HG02973 (cell line): Measurements from ENCODE around the gene ANKRD65.

ENCODE experiments used
- ATAC-seq: cut with Tn5 transposase; IDR thresholded peaks from one replicate; pipeline ENCODE4 v1.9.1; 2021; ENCODE audit warnings: moderate library complexity; ENCODE audit not compliant: unreplicated experiment

ANKRD65 gene

GRCh38 chr1:1442069-1442770 lies 21.1 kb upstream of the ANKRD65 start:
- no peak for ATAC-seq

DNA sequence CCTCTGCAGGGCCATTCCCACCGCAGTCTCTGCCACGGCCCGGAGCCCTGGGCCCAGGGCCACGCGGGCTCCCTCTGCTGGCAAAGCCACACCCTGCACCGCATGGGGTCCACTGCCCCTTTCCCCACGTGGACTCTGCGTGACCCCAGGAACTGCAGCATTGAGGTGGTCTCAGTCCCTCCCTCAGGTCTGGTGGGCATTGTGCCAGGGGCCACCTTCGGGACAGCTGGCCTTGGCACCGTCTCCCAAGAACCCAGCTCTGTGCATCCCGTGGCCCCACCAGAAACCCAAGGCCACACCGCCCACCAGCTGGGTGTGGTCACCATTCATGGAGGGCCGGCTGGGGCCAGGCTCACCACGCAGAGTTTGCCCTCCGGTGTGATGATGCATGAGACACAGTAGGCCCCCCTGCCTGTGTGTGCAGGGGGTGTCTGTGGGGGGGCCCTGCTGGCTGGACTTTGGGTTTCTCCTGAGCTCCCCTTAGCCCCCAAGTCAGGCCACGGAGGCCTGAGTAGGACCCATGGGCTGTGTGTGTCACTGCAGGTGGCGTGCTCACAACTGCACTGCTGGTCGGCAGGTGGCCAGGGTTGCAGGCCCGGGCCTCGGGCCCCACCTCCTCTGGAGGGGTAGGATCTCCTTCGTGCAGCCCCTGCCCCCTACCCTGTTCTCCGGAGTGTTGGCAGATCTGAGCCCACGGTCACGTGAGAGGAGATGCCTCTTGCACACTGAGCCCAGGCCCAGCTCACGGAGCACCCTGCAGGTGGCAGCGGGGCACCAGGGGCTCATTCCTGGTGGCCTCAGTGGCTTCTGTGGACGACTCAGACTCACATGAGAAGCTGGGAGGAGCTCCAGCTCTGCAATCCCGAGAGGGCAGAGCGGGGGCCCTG lies 20.2 kb upstream of the ANKRD65 start:
- peak; percentile 46 for ATAC-seq

GRCh38 chr1:1440262-1441001 lies 19.4 kb upstream of the ANKRD65 start:
- ATAC-seq: no peak

DNA sequence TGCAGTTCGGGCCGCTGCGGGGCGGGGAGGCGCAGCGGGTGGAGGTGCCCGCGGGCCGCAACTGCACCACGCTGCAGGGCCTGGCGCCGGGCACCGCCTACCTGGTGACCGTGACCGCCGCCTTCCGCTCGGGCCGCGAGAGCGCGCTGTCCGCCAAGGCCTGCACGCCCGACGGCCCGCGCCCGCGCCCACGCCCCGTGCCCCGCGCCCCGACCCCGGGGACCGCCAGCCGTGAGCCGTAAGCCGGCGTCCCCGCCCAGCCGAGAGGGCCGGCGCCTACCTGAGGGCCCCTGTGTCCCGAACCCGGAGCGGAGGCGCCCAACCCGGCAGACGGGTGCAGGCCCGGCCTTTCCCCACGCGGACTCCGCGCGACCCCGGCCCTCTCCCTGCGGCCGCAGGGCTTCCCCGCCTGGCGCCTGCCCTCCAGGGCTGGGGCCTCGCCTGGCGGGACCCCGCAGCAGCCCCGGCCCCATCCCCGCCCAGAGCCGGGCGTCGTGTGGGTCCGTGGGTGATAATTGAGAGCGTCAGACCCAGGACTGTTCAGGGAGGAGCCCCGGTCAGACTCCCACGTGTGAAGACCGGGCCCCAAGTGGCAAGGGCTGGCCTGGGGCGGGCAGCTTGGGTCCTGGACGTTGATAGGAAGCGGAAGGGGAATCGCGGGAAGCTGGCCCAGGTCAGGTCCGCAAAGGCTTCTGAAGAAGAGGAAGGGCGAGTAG lies 18.6 kb upstream of the ANKRD65 start:
- no peak for ATAC-seq

GRCh38 chr1:1438531-1439381 lies 17.7 kb upstream of the ANKRD65 start:
- no peak for ATAC-seq

DNA sequence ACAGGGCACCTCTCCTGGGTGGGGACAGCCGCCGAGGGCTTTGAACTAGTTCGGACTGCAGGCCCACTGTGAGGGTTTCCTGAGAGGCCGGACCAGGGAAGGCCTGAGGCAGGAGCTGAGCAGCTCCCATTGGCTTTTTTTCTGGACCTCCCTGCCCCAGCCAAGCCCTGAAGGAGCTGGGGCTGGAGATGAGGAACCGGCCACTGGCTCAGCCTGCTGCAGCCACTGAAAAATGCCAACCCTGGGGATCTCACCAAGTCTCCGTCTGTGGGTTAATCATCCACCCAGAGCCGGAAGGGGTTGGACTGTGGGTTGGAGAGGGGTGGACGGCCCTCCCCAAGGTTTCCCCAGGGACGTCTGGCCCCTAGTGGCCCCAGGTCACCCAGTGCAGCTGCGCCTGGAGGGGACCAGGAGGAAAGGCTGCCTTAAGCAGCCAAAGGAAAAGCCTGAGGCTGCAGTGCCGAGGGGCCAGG lies 16.9 kb upstream of the ANKRD65 start:
- ATAC-seq: no peak

GRCh38 chr1:1437033-1437903 lies 16.2 kb upstream of the ANKRD65 start:
- no peak for ATAC-seq

DNA sequence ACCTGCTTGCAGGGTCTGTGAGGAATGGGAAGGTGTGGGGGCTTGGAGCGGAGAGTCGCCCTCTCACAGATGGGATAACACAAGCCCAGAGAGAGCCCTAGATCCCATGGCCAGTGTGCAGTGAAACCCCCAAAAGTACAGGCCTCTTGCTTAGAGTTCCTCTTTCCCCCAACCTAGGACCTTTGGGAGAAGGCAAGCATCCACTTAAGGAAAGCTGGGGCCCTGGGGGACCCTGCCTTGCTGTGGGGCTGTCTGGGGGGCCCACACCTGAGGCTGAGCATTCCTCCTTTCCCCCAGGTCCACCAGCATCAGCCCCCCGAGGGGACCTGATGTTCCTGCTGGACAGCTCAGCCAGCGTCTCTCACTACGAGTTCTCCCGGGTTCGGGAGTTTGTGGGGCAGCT lies 15.6 kb upstream of the ANKRD65 start:
- no peak for ATAC-seq

DNA sequence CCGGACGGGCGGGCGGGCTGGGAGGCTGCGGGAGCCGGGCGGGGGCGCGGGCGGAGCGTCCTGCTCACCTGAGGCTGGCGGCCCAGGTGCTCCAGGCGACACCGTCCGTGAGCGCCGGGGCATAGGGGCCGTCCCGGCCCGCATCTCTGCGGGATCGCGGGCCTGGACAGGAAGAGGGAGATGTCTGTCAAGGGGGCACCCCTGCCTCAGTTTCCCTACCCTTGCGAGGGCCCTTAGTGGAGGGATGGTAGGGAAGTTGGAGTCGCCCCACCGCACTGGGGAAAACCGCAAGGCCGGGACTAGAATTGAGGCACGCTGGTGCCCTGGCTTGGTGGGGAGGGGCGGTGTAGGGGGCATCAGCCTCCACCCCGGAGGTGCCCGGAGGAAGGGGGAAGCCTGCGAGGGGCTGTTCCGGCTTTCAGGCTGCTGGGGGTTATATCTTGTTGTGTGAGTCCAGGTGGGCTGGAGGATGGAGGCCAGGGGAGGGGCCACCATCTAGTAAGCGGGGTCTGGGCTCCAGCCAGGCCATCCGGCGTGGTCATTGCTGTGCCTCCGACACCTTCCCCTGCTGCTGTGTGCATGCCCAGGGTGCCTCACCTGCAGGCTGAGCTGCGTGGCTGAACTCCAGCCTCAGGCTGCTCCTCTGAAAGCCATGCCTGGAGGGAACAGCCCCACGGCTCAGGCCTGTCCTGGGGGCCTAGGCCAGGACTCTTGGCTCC lies 15.0 kb upstream of the ANKRD65 start:
- no peak for ATAC-seq

DNA sequence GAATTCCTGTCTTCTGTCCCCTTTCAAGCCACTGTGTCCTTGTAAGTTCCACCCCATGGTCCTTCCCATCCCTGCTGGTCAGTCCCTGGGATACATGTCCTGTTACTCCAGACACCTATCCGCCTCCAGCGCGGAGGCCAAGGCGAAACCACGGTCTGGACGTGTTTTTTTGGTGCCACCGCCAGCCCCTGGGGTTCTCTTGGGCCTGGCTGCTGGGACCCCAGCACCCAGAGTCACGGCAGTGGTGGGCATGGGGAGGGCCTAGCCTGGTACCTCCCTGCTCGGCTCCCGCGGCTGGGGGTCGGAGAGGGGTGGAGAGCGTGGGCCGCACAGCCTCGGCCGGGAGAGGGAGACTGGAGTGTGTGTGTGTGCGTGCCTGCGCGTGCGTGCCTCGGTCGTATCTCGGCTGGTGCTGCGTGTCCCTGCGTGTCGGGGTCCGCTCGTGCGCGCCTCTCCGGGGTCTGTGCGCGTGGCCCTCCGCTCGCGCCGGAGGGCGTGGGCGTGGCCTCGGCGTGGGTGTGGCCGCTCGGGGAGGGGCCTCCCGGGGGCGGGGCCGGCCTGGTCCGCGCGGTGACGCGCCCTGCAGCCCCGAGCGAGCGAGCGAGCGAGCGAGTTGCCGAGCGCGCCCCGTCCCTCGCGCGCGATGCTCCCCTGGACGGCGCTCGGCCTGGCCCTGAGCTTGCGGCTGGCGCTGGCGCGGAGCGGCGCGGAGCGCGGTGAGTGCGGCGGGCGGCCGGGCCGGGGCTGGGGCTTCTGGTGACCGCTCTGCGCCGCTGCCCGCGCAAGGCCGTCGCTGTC lies 14.2 kb upstream of the ANKRD65 start, which contains the start of gene VWA1:
VWA1 (plus strand) TSS at position 585 of the 798 bp plus-strand sequence; CDS start at position 644, 59 bp downstream.
- ATAC-seq: no peak

DNA sequence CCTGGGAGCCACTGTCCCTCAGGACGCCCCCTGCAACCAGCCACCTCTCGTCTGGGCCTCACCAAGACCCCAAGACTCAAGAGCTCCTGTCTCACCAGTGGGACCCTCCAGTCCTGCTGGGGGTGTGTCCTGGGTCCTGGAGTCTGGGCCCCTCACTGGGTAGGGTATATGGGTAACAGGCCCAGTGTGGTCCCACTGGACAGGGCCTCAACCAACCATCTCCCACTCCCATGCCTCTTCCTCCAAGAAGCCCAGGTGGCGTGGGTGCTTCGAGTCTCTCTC lies 13.7 kb upstream of the ANKRD65 start:
- ATAC-seq: no peak

- no peak for ATAC-seq
Measured at GRCh38 chr1:1434131-1434823, 13.2 kb upstream of the ANKRD65 start.

DNA sequence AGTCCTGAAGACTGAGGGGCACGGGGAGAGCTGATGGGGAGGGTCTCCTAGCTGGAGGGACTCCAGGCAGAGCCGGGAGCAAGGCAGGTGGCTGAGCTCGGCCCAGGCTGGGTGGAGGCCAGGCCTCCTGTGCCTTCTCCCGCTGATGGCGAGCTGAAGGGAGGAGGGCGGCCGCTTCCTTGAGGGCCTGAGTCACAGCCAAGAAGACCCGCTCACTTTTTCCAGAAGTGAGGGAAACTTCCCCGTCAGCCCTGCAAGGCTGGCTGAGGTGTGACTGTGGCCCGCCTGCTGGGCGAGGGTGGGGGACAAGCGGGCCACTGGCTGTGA lies 12.7 kb upstream of the ANKRD65 start:
- no peak for ATAC-seq

DNA sequence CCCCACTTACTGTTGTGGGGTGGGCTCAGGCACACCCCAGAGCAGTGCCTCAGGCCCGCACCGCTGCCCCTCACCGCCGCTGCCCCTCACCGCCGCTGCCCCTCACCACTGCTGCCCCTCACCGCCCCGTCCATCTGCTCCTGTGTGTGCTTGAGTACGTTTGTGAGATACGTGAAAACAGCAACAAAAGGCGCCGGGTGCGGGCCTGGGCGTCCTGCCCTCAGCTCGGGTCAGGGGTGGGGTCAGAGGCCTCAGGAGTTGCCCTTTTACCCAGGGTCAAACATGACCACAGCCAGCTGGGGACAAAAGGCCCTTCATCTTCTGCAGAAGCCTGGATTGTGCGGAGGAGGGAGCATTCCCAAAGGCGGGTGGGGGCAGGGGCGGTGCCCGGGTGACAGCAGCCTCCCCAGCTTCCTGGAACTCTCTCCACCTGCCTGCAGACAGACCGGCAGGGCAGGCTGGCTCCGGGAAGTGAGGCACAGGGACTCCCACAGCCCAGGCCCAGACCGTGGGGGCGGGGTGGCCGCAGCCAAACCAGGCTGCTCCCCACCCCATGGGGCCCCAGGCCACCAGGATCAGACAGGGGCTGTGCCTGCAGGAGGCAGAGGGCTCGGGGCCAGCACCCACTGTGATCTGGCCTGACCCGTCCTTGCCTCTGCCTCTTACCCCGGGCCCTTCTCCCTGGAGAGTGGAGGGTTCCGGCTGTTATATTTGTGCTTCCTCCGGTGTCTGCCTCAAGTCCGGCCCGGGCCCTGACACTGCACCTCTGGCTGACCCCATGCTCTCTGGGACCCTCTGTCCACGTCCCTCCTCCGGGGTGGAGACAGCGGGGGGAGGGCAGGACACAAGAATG lies 12.1 kb upstream of the ANKRD65 start:
- no peak for ATAC-seq

GRCh38 chr1:1432274-1432950 lies 11.3 kb upstream of the ANKRD65 start:
- no peak for ATAC-seq

GRCh38 chr1:1431845-1432273 lies 10.8 kb upstream of the ANKRD65 start:
- no peak for ATAC-seq
